SK-N-MC (cell line): ENCODE measurements around the gene SUSD2.

Source experiments
- DNase-seq: peaks from one replicate; pipeline ENCODE4 v3.0.0-alpha.2; 2011; ENCODE audit warnings: low read depth, low spot score
- H3K27ac ChIP-seq: fragments of 200-600 bp; sonication (generic); 2 replicates; pipeline ENCODE4 v1.5.1; 2016; ENCODE audit warnings: mixed run types
- H3K36me3 ChIP-seq: fragments of 200-600 bp; sonication (generic); 2 replicates; pipeline ENCODE4 v1.6.1; 2017; ENCODE audit warnings: antibody characterized with exemption, low read length, mixed read lengths; ENCODE audit not compliant: insufficient read depth
- H3K4me3 ChIP-seq: fragments of 200-600 bp; sonication (generic); 2 replicates; pipeline ENCODE4 v1.5.1; 2016
- H3K9ac ChIP-seq: fragments of 200-600 bp; sonication (generic); 2 replicates; pipeline ENCODE4 v1.8.0; 2017; ENCODE audit warnings: mixed run types, mixed read lengths; ENCODE audit not compliant: insufficient read length
- H3K9me3 ChIP-seq: fragments of 200-600 bp; sonication (generic); 2 replicates; pipeline ENCODE4 v1.6.1; 2017; ENCODE audit warnings: low read depth, mild to moderate bottlenecking, antibody characterized with exemption, low read length, moderate library complexity, mixed read lengths
- EZH2 ChIP-seq: fragments of 200-600 bp; sonication (generic); IDR thresholded peaks from one replicate; pipeline ENCODE4 v1.6.1; 2017; ENCODE audit warnings: antibody characterized with exemption
- FOXP2 ChIP-seq: optimal IDR thresholded peaks from 2 replicates; pipeline ENCODE3; 2011; ENCODE audit warnings: mild to moderate bottlenecking, moderate library complexity; ENCODE audit not compliant: insufficient read depth; ENCODE audit errors: extremely low read length, control extremely low read depth
- POLR2AphosphoS5 ChIP-seq: IDR thresholded peaks from 2 replicates; pipeline ENCODE4 v1.6.1; 2012; ENCODE audit warnings: mild to moderate bottlenecking, low read depth, low read length, borderline replicate concordance

The SUSD2 gene

GRCh38 chr22:24156913-24157821 is 24.1 kb upstream of the SUSD2 start:
- Histone ChIP-seq H3K27ac (peak overlapping the region; percentile 54; the same call in 1 of the 2 replicates), H3K9ac (peak overlapping the region; percentile 45), H3K4me3 (peak overlapping the region; percentile 95), H3K36me3 (no peaks in the 10 kb centered on the region; the same call in 1 of the 2 replicates), H3K9me3 (no peaks in the 10 kb centered on the region)
- DNase-seq, result no peak
- no peak for TF ChIP-seq FOXP2

DNA sequence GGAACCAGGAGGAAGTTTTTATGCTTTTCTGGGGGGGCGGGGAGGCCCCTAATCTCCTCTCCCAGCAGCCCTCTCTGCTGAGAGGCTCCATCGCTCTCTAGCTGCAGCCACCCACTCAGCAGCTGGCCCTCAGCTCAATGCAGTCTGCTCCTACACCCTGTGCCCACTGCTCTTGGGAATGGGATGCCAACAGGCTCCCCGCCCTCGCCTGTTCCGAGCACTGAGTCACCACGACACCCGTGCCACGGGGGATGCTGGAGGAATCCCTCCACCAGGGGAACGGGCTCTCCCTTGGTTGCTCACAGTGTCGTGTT is 23.5 kb upstream of the SUSD2 start:
- TF ChIP-seq POLR2AphosphoS5 (no peak), FOXP2 (no peak), EZH2 (no peak)
- H3K9ac ChIP-seq, result no peak overlapping the region
- peak overlapping the region; percentile 95; the same call in 1 of the 2 replicates for H3K4me3 ChIP-seq

GRCh38 chr22:24159650-24160049 is 21.6 kb upstream of the SUSD2 start:
- no peak overlapping the region for H3K9ac ChIP-seq
- no peaks in the 10 kb centered on the region for H3K9me3 ChIP-seq
- no peak overlapping the region for H3K27ac ChIP-seq
- no peak for TF ChIP-seq EZH2
- TF ChIP-seq POLR2AphosphoS5, result no peak
- no peak for TF ChIP-seq FOXP2
- DNase-seq, result no peak
- no peak overlapping the region for H3K4me3 ChIP-seq
- H3K36me3 ChIP-seq, result peaks cover 4% of the 10 kb centered on the region; the same call in 1 of the 2 replicates

More for the DNA sequence above, 23.5 kb upstream of the SUSD2 start:
- H3K9me3 ChIP-seq, result no peaks in the 10 kb centered on the region
- 0 out of 2 replicates have a peak overlapping the region, but pooled peaks have one; percentile 54 for H3K27ac ChIP-seq
- H3K36me3 ChIP-seq, result no peaks in the 10 kb centered on the region; the same call in 1 of the 2 replicates
- no peak for DNase-seq

- no peak overlapping the region for H3K4me3 ChIP-seq
- H3K9me3 ChIP-seq, result no peaks in the 10 kb centered on the region
- no peak overlapping the region for H3K9ac ChIP-seq
- H3K36me3 ChIP-seq, result peaks cover 10% of the 10 kb centered on the region; the same call in 1 of the 2 replicates
- DNase-seq, result no peak
- no peak overlapping the region for H3K27ac ChIP-seq
- TF ChIP-seq POLR2AphosphoS5 (no peak), EZH2 (no peak), FOXP2 (no peak)
Measured at GRCh38 chr22:24160546-24160945, 20.7 kb upstream of the SUSD2 start.

GRCh38 chr22:24161485-24161884 is 19.8 kb upstream of the SUSD2 start:
- TF ChIP-seq POLR2AphosphoS5, result no peak
- no peak for TF ChIP-seq FOXP2
- TF ChIP-seq EZH2, result no peak
- no peak overlapping the region for H3K27ac ChIP-seq
- H3K4me3 ChIP-seq, result no peak overlapping the region
- H3K9ac ChIP-seq, result no peak overlapping the region
- H3K36me3 ChIP-seq, result peaks cover 11% of the 10 kb centered on the region; the same call in 1 of the 2 replicates
- no peak for DNase-seq
- no peaks in the 10 kb centered on the region for H3K9me3 ChIP-seq

DNA sequence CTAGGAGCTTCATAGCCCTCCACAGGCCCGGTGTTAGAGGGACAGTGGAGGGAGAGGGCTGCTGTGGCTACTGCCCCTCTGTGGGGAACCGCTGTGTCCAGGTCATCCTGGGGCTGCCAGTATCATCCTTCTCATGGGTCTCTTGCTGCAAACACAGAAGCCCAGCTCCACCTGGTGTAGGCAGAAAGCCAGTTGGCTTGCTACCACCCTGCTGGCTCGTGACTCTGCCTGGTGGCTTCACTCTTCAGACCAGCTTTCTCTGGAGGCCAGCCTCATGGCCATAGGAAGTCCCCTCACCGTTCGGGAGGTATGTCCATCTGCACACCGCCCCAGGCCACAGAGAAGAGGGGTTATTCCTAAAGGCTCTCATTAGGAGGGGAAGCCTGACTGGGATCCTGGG is 19.4 kb upstream of the SUSD2 start:
- no peak for DNase-seq
- H3K9ac ChIP-seq, result no peak overlapping the region
- TF ChIP-seq FOXP2, result no peak
- TF ChIP-seq EZH2, result no peak
- TF ChIP-seq POLR2AphosphoS5, result no peak
- H3K9me3 ChIP-seq, result no peaks in the 10 kb centered on the region
- H3K27ac ChIP-seq, result no peak overlapping the region
- H3K4me3 ChIP-seq, result no peak overlapping the region
- peaks cover 11% of the 10 kb centered on the region; the same call in 1 of the 2 replicates for H3K36me3 ChIP-seq

DNA sequence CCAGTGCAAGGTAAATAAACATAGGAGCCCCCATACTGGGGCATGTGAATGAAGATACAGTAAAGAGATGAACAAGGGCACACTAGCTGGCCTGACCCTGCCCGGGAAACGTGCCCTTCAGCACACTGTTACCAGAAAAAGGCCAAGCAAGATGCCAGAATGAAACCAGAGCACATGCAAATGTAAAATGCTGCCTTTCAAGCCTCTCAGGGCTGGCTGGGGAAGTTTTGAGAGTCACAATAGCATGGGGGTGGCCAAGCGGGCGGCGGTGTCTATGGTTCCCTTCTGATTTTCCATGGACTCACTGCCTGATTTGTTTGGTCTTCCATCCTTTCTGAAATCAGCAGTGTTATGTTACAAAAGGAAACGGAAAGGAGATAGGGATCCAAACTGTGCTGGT is 18.9 kb upstream of the SUSD2 start:
- Histone ChIP-seq H3K36me3 (peaks cover 11% of the 10 kb centered on the region; the same call in 1 of the 2 replicates), H3K4me3 (no peak overlapping the region), H3K9ac (no peak overlapping the region), H3K27ac (no peak overlapping the region), H3K9me3 (no peaks in the 10 kb centered on the region)
- TF ChIP-seq POLR2AphosphoS5 (no peak), FOXP2 (no peak), EZH2 (no peak)
- no peak for DNase-seq

DNA sequence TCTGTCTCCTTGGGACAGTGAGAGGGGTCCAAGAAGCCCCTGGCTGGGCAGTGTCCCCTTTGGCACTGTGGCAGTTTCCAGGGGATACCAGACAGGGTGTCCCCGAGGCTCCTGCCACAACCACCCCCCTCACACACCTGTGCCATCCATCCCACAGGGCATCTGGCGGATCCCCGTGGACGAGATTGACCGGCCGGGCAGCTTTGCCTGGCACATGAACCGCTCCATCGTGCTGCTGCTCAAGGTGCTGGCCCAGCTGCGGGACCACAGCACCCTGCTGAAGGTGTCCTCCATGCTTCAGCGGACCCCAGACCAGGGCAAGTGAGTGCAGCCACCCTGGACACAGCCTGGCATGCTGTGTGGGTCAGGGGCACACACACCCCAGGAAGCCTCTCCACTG is 17.0 kb upstream of the SUSD2 start:
- Histone ChIP-seq H3K9ac (no peak overlapping the region), H3K9me3 (no peaks in the 10 kb centered on the region), H3K4me3 (no peak overlapping the region), H3K36me3 (peaks cover 11% of the 10 kb centered on the region; the same call in 1 of the 2 replicates), H3K27ac (no peak overlapping the region)
- TF ChIP-seq FOXP2 (no peak), POLR2AphosphoS5 (no peak)
- no peak for DNase-seq

GRCh38 chr22:24164940-24165339 is 16.3 kb upstream of the SUSD2 start:
- DNase-seq, result no peak
- no peak overlapping the region for H3K27ac ChIP-seq
- H3K4me3 ChIP-seq, result no peak overlapping the region
- H3K9me3 ChIP-seq, result no peaks in the 10 kb centered on the region
- no peak overlapping the region for H3K9ac ChIP-seq
- no peak for TF ChIP-seq FOXP2
- no peak for TF ChIP-seq POLR2AphosphoS5
- no peak for TF ChIP-seq EZH2
- peaks cover 11% of the 10 kb centered on the region; the same call in 1 of the 2 replicates for H3K36me3 ChIP-seq
